WI38 (cell line): Measurements from ENCODE around the gene GART.
"Not testable (repeated sequence)": the region's sequence is repeated elsewhere in the genome, so short reads cannot be mapped to it uniquely, and the experiment has no call there.

Experiments used
- H3K4me3 ChIP-seq: 2 replicates; pipeline ENCODE4 v1.5.1; 2011; ENCODE audit warnings: low read depth, mild to moderate bottlenecking, control low read depth, low read length
- TF ChIP-seq, protein P1 (sequence below): IDR thresholded peaks from 2 replicates; pipeline ENCODE4 v1.5.1; 2012; ENCODE audit warnings: low read depth, mild to moderate bottlenecking, control low read depth, low read length

Gene GART

DNA sequence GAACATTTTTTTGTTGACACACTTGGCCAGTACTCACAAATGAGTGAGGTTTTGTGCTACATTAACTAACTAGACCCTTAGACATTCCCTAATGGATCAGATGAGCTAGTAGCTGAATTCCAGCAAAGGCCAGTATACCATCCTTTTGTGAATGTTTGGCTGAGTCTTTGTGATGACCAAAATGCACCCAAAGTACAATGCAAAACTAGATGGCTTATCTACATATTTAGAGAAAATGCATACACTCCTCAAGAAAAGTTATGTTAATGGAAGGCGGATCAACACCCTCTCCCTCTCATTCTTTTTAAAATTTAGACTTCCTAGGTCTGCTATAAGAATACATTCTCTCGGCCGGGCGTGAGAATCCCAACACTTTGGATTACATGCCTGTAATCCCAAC lies 30.3 kb downstream of the GART start:
- TF ChIP-seq, protein P1, sequence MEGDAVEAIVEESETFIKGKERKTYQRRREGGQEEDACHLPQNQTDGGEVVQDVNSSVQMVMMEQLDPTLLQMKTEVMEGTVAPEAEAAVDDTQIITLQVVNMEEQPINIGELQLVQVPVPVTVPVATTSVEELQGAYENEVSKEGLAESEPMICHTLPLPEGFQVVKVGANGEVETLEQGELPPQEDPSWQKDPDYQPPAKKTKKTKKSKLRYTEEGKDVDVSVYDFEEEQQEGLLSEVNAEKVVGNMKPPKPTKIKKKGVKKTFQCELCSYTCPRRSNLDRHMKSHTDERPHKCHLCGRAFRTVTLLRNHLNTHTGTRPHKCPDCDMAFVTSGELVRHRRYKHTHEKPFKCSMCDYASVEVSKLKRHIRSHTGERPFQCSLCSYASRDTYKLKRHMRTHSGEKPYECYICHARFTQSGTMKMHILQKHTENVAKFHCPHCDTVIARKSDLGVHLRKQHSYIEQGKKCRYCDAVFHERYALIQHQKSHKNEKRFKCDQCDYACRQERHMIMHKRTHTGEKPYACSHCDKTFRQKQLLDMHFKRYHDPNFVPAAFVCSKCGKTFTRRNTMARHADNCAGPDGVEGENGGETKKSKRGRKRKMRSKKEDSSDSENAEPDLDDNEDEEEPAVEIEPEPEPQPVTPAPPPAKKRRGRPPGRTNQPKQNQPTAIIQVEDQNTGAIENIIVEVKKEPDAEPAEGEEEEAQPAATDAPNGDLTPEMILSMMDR: no peak

DNA sequence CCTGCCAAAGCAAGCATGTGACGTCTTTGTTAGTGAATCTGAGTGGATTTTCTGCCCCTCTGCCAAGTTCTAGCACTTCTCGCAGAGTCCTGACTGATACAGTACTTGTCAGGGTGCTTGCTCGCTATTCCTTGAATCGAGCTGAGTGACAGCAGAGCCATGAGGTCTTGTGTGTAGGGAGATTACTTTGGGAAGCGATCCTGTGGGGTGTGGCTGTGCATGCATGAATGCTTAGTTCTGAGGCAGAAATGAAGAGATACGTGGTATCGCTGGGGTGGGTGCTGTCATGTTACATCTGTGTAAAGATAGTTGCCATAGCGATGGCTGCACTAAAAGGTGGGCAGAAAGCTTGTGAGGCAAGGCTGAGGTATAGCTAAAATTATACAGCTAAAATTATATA lies 31.1 kb downstream of the GART start:
- no peak overlapping the region for H3K4me3 ChIP-seq
- TF ChIP-seq, protein P1: no peak

More for the DNA sequence above, 30.3 kb downstream of the GART start:
- H3K4me3 ChIP-seq: no peak overlapping the region

DNA sequence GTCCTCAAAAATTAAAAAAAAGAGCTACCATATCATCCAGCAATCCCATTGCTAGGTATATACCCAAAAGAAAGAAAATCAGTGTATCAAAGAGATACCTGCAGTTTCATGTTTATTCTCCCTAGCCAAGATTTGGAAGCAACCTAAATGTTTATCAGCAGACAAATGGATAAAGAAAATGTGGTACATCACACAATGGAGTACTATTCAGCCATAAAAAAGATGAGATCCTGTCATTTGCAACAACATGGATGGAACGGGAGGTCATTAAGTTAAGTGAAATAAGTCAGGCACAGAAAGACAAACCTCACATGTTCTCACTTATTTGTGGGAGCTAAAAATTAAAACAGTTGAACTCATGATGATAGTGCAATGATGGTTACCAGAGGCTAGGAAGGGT lies 34.9 kb downstream of the GART start:
- not testable (repeated sequence) for H3K4me3 ChIP-seq

DNA sequence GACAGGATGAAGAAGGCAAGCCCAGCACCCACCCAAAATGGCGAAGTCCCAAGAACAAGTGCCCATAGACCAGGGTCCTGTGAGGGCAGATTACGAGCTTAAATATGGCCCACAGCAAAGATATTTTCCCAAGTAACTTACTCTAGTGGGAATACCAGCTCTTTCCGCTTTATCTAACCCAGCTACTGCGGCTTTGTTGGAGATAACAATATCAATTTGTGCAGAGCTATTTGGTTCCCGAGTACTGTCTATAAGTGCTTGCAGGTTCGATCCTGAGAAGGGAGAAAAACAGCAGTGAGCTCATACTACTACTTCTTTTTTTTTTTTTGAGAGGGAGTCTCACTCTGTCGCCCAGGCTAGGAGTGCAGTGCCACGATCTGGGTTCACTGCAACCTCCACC lies 36.1 kb downstream of the GART start:
- TF ChIP-seq, protein P1: no peak
- H3K4me3 ChIP-seq: no peak overlapping the region

DNA sequence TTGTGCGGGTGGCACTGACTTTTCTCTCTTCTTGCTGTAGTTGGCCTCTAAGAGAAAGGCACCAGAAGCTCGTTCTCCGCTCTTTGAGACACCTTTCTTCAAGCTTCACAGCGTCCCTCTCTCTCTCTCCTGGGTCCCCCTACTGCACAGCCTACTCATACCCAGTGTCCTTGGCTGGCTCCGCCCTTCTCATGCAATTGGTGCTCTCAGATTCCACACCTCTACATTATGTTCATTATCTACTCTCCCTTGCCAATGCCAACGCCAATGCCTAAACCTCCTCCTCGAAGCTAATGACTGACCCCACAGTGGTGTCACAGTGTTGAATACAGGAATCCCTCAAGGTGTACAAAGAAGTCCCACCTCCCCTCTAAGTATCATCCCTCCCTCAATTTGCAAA lies 45.6 kb downstream of the GART start:
- TF ChIP-seq, protein P1: no peak
- H3K4me3 ChIP-seq: no peak overlapping the region

DNA sequence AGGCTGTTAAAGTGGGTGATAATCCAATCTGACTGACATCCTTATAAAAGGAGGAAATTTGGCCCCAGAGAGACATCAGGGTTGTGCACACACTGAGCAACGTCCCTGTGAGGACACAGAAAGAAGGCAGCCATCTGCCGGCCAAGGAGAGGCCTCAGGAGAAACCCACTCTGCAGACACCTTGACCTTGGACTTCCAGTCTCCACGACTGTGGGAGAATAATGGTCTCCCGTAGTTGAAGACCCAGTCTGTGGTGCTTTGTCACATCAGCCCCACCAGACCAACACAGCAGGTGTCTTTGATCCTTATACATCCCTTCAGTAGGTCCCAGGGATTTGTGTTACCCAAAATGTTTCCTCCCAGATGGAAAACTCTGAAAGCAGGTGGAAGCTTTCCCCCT lies 46.2 kb downstream of the GART start:
- TF ChIP-seq, protein P1: no peak
- H3K4me3 ChIP-seq: no peak overlapping the region

DNA sequence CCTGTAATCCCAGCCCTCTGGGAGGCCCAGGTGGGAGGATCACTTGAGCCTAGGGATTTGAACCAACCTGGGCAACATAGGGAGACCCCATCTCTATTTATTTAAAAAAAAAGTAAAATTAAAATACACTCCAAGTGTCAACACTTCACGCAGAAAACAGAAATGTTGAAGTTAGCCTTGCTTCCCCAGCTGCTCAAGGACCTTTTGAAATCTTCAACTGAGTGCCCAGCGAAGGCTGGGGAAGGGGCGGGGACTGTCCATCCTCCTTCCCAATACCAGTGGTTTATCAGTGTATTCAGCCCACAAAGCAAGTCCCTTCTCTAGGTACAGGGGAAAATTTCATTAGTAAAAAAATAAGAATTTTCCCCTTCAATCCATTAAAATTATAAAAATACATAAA lies 48.2 kb downstream of the GART start:
- TF ChIP-seq, protein P1: no peak

DNA sequence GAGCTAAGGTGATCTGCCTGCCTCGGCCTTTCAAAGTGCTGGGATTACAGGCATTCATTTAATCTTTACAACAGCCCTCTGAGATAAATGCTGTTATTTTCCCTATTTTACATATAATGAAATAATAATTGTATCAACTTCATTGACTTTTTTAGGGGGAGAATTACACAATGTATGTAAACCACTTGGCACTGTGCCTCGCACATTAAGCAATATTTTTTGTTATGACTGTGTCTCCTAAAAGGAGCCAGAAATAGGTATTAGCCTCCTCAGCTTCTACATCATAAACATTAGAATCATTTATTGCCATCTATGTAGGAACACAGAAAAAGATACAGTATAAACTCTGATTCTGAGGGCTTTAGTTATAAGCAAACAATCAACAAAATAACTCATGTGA lies 49.3 kb downstream of the GART start:
- H3K4me3 ChIP-seq: no peak overlapping the region
- TF ChIP-seq, protein P1: no peak

More for the DNA sequence above, 48.2 kb downstream of the GART start:
- H3K4me3 ChIP-seq: no peak overlapping the region
